OCI-LY1 (cell line): ENCODE measurements around the gene CACNB1.

Experiments
- H2AFZ ChIP-seq: fragments of 200-600 bp; sonication (generic), shearing (Covaris generic); 2 replicates; pipeline ENCODE4 v1.6.0; 2014; ENCODE audit warnings: antibody characterized with exemption, mild to moderate bottlenecking, low read length
- H3F3A ChIP-seq: fragments of 200-600 bp; sonication (generic), shearing (Covaris generic); 2 replicates; pipeline ENCODE4 v1.6.0; 2014; ENCODE audit warnings: mild to moderate bottlenecking, antibody characterized with exemption, low read length, moderate library complexity; ENCODE audit not compliant: insufficient read depth
- H3K27ac ChIP-seq: fragments of 200-600 bp; sonication (generic); 2 replicates; pipeline ENCODE4 v1.5.1; 2014; ENCODE audit warnings: low read length, mixed run types, mild to moderate bottlenecking, low read depth; ENCODE audit not compliant: poor library complexity, severe bottlenecking
- H3K27me3 ChIP-seq: fragments of 200-600 bp; sonication (generic); 2 replicates; pipeline ENCODE4 v1.6.0; 2014; ENCODE audit warnings: antibody characterized with exemption, mild to moderate bottlenecking, low read length, moderate library complexity; ENCODE audit not compliant: insufficient read depth
- H3K36me3 ChIP-seq: fragments of 200-600 bp; sonication (generic); 2 replicates; pipeline ENCODE4 v1.6.1; 2014; ENCODE audit warnings: mild to moderate bottlenecking, antibody characterized with exemption, low read length, moderate library complexity, mixed read lengths; ENCODE audit not compliant: insufficient read depth
- H3K4me1 ChIP-seq: fragments of 200-600 bp; sonication (generic); 2 replicates; pipeline ENCODE4 v1.5.1; 2014; ENCODE audit warnings: mild to moderate bottlenecking, low read length, moderate library complexity; ENCODE audit not compliant: insufficient read depth, severe bottlenecking
- H3K4me2 ChIP-seq: fragments of 200-600 bp; sonication (generic), shearing (Covaris generic); 2 replicates; pipeline ENCODE4 v1.6.1; 2014; ENCODE audit warnings: low read length
- H3K4me3 ChIP-seq: fragments of 200-600 bp; sonication (generic); 2 replicates; pipeline ENCODE4 v1.5.1; 2014; ENCODE audit warnings: low read length, low read depth, mild to moderate bottlenecking, mixed read lengths; ENCODE audit not compliant: poor library complexity, severe bottlenecking
- H3K79me2 ChIP-seq: fragments of 200-600 bp; shearing (Covaris generic); 2 replicates; pipeline ENCODE4 v1.6.1; 2016; ENCODE audit warnings: mixed run types, low read length, mixed read lengths; ENCODE audit not compliant: insufficient read depth
- H3K9ac ChIP-seq: fragments of 200-600 bp; sonication (generic), shearing (Covaris generic); 2 replicates; pipeline ENCODE4 v1.6.1; 2014; ENCODE audit warnings: mild to moderate bottlenecking, low read length, mixed read lengths
- H3K9me2 ChIP-seq: fragments of 200-600 bp; sonication (generic), shearing (Covaris generic); 2 replicates; pipeline ENCODE4 v1.6.1; 2014; ENCODE audit warnings: low read depth, mild to moderate bottlenecking, low read length, mixed read lengths
- H3K9me3 ChIP-seq: fragments of 200-600 bp; shearing (Covaris generic); 2 replicates; pipeline ENCODE4 v1.6.1; 2014; ENCODE audit warnings: low read length, mixed read lengths
- H4K20me1 ChIP-seq: fragments of 200-600 bp; sonication (generic), shearing (Covaris generic); 2 replicates; pipeline ENCODE4 v1.6.0; 2016; ENCODE audit warnings: mild to moderate bottlenecking, low read length; ENCODE audit not compliant: insufficient read depth
- CTCF ChIP-seq: fragments of 200-600 bp; sonication (generic), shearing (Covaris generic); IDR thresholded peaks from 2 replicates; pipeline ENCODE4 v1.5.1; 2017; ENCODE audit warnings: mild to moderate bottlenecking, antibody characterized with exemption, low read length, moderate library complexity, mixed read lengths
- EZH2 ChIP-seq: fragments of 200-600 bp; sonication (generic), shearing (Covaris generic); IDR thresholded peaks from 2 replicates; pipeline ENCODE4 v1.8.0; 2017; ENCODE audit warnings: borderline replicate concordance, mixed run types, mild to moderate bottlenecking, antibody characterized with exemption, low read length, moderate library complexity, mixed read lengths

The CACNB1 gene

GRCh38 chr17:39229274-39229913 lies 31.9 kb upstream of the CACNB1 start:
- H3K4me1 ChIP-seq = peaks cover 7% of the 10 kb centered on the region
- H3K9ac ChIP-seq = no peak overlapping the region
- no peak overlapping the region for H3K27ac ChIP-seq

GRCh38 chr17:39227364-39227919 lies 30.0 kb upstream of the CACNB1 start:
- no peaks in the 10 kb centered on the region for H3K36me3 ChIP-seq
- TF ChIP-seq EZH2 (no peak), CTCF (no peak)
- no peaks in the 10 kb centered on the region for H3K27me3 ChIP-seq

More at GRCh38 chr17:39229274-39229913, 31.9 kb upstream of the CACNB1 start:
- no peaks in the 10 kb centered on the region for H3K9me3 ChIP-seq
- H4K20me1 ChIP-seq = no peaks in the 10 kb centered on the region
- TF ChIP-seq CTCF (no peak), EZH2 (no peak)
- H3F3A ChIP-seq = no peaks in the 10 kb centered on the region
- H3K27me3 ChIP-seq = no peaks in the 10 kb centered on the region
- H3K9me2 ChIP-seq = no peaks in the 10 kb centered on the region
- no peak overlapping the region for H2AFZ ChIP-seq
- H3K4me2 ChIP-seq = no peak overlapping the region
- H3K79me2 ChIP-seq = no peaks in the 10 kb centered on the region
- H3K4me3 ChIP-seq = no peak overlapping the region
- H3K36me3 ChIP-seq = no peaks in the 10 kb centered on the region

DNA sequence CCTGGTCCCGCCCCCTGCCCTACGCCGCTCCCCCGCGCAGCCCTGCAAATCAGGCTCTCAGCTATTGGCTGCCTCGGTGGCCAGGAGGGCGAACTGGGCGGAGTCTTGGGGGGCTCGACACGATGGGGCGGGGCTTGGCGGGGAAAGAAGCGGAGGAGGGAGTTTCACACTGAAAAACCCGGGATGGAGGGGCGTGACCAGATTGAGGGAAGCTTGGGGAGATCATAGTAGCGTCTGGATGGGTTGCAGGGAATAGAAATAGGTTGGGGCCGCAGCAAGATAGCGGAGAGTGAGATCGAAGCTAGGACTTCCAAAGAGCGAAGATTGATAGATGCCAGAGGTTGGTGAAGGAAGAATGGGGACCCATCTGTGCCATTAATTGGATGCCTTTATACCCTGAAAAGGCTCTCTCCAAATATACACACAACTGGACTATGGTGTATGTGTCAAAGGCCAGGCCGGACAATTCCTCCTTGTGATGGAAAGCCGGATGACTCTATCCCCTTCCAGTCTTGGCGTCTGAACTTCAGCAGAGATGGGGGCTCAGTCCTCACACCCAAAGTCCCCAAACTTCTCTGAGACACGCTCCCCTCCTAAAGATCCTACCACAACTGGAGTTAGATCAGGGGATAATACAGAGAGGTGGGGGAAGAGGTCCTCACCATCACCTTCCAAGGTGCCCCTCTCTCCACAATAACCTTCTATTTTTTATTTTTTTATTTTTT lies 28.7 kb upstream of the CACNB1 start:
- TF ChIP-seq EZH2 (no peak), CTCF (no peak)
- H2AFZ ChIP-seq = no peak overlapping the region

More at GRCh38 chr17:39227364-39227919, 30.0 kb upstream of the CACNB1 start:
- H3K27ac ChIP-seq = no peak overlapping the region
- H4K20me1 ChIP-seq = no peaks in the 10 kb centered on the region
- H3K9me3 ChIP-seq = no peaks in the 10 kb centered on the region
- no peaks in the 10 kb centered on the region for H3F3A ChIP-seq
- no peak overlapping the region for H2AFZ ChIP-seq
- H3K4me3 ChIP-seq = no peak overlapping the region
- H3K4me2 ChIP-seq = no peak overlapping the region
- H3K9ac ChIP-seq = no peak overlapping the region
- H3K9me2 ChIP-seq = no peaks in the 10 kb centered on the region
- H3K79me2 ChIP-seq = no peaks in the 10 kb centered on the region
- peaks cover 7% of the 10 kb centered on the region for H3K4me1 ChIP-seq

More for the DNA sequence above, 28.7 kb upstream of the CACNB1 start:
- Histone ChIP-seq H3K4me3 (no peak overlapping the region), H3K4me1 (no peaks in the 10 kb centered on the region), H3K27ac (no peak overlapping the region), H3K9me3 (no peaks in the 10 kb centered on the region), H4K20me1 (no peaks in the 10 kb centered on the region), H3K4me2 (no peak overlapping the region), H3K9ac (no peak overlapping the region), H3K79me2 (no peaks in the 10 kb centered on the region), H3K9me2 (no peaks in the 10 kb centered on the region), H3K36me3 (no peaks in the 10 kb centered on the region), H3F3A (no peaks in the 10 kb centered on the region), H3K27me3 (0 out of 2 replicates have a peak, but pooled peaks cover 5% of the 10 kb centered on the region)
